ENCODE measurements around the gene NUP50.
"Not testable (repeated sequence)": the region's sequence is repeated elsewhere in the genome, so short reads cannot be mapped to it uniquely, and the experiment has no call there.

The NUP50 gene

GRCh38 chr22:45159652-45160462, 3.9 kb upstream of the NUP50 start:
- DNase-seq (ENCODE audit: low read depth), result no peak

DNA sequence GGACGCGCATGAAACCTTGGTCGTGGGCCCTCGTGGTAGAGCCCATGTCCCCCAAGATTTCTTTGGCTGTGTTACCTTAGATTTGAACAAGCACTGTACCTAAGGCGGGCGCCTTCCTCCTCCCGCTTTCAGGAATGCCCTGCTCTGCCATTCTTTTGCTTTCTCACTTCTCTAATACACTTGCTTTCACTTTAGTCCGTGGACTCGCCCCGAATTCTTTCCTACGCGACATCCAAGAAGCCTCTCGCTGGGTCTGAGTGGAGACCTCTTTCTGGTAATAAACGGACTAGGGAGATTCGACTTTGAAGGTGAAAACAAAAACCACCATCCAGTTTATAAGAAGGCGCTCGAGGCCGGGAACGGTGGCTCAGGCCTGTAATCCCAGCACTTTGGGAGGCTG, 1.2 kb upstream of the NUP50 start:
- DNase-seq (ENCODE audit: low read depth), result no peak

DNA sequence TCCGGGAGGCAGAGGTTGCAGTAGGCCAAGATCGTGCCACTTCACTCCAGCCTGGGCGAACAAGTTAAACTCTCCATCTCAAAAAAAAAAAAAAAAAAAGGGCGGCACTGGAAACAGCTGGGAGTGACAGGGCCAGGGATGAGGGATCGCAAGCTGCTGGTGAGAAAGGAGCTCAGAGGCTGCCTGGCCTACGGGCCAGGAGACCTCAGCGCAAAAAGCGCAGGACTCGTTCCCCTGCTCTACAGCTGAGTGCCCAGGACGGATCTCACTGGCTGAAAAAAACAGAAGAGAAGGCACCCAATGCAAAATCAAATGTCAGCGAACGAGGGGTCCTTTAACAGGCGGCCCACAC, 650 bp upstream of the NUP50 start:
- DNase-seq (ENCODE audit: low read depth), result no peak

- no peak for DNase-seq (ENCODE audit: low read depth)
Measured at GRCh38 chr22:45164270-45165088, 754 bp downstream of the NUP50 start.

DNA sequence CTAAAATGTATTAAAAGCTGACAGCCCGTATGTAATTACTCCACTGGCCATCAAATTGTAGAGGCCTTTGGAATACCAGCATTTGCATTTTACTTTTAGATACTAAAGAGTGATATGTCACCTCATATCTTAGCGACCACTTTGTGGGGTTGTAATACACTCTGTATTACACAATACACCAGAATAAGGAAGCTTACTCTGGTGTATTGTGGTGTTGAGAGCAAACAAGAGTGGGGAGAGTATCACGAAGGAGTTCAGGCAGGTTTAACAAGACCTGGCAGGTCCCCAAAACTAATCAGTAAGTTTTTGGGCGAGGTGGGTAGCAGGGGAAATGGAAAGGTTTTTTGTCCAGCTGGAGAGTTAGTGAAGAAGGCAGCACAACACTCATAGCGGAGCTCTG, 3.2 kb downstream of the NUP50 start:
- DNase-seq (ENCODE audit: low read depth), result no peak

DNA sequence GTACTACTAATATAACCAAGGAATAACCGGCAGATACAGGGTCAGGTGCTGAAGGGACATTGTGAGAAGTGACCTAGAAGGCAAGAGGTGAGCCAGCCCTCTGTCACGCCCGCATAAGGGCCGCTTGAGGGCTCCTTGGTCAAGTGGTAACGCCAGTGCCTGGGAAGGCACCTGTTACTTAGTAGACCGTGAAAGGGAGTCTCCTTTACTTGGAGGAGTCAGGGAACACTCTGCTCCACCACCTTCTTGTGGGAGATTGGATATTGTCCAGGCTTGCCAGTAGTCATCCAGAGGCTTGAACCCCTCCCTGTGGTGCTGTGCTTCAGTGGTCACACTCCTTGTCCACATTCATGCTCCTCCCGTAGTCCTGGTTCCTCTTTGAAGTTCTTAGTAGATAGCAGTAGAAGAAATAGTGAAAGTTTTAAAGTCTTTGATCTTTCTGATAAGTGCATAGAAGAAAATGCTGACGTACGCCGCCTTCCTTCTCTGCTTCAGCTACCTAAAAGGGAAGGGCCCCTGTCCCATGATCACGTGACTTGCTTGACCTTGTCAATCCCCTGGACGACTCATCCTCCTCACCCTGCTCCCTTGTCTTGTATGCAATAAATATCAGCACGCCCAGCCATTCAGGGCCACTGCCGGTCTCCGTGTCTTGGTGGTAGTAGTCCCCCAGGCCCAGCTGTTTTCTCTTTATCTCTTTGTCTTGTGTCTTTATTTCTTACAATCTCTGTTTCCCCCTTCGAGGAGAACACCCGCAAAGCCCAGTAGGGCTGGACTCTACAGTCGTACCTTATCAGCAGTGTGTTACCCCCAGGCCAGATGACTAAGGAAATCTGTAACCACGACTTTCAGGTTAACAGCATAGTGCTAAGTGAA, 6.1 kb downstream of the NUP50 start:
- no peak for DNase-seq (ENCODE audit: low read depth)

DNA sequence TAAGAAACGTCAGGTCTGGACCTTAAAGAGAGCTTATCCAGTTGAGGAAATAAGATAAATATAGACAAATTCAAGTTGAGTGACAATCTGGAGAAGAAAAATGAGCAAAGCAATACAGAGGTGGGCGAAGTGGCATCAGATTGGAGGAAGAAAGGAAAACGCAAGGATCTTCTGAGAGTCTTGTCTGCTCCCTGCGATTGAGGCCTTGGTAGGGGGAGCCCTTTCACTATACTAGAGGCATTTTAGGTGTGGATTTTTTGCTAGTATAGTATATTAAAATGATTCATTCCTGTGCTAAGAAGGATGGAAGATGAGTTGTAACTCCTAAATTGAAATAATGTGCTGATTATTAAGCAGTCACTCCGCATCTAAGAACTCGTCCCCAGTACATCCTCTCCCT, 8.1 kb downstream of the NUP50 start:
- DNase-seq (ENCODE audit: low read depth), result no peak

- no peak for DNase-seq (ENCODE audit: low read depth)
Measured at GRCh38 chr22:45172881-45173585, 9.3 kb downstream of the NUP50 start.

GRCh38 chr22:45179276-45180049, 15.7 kb downstream of the NUP50 start:
- DNase-seq (ENCODE audit: low read depth), result no peak

- DNase-seq (ENCODE audit: low read depth), result no peak
Measured at GRCh38 chr22:45180146-45180679, 16.5 kb downstream of the NUP50 start.

- no peak for DNase-seq (ENCODE audit: low read depth)
Measured at GRCh38 chr22:45181240-45181639, 17.5 kb downstream of the NUP50 start.

DNA sequence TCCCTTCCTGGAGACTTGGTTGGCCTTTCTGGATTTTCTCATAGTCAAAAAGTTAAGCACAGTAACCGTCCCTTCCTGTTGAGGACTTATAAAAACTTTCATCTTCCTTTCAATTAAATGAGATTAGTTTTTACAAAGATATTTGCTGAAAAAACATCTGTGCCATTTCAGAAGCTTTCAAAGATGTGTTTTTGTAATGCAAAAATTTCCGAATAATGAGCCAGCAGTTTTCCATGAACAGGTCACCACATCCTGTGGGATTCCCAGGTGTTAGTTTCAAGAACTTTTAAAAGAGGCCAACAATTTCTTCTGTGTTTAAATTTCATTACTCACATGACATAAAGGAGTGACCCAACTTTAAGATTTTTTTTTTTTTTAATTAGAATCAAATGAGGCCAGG, 18.0 kb downstream of the NUP50 start:
- no peak for DNase-seq (ENCODE audit: low read depth)

DNA sequence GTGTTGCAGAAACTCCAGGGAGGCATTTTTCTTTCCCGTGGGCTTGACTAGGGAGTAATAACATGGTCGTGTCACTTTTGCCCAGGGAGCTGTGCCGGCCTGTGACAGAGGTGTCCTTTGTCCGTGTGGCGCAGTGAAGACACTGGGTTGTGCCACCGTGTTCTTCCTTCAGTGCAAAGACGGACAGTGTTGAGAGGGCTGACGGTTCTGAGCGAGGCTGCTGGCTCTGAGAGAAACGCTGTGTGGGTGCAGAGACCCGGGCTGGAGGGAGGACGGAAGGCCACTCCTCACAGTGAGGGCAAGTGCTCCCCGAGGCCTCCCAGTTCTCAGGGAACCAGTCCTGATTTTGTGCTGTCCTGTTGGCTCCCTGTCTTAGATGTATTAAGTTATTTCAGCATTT, 20.2 kb downstream of the NUP50 start:
- no peak for DNase-seq (ENCODE audit: low read depth)

DNA sequence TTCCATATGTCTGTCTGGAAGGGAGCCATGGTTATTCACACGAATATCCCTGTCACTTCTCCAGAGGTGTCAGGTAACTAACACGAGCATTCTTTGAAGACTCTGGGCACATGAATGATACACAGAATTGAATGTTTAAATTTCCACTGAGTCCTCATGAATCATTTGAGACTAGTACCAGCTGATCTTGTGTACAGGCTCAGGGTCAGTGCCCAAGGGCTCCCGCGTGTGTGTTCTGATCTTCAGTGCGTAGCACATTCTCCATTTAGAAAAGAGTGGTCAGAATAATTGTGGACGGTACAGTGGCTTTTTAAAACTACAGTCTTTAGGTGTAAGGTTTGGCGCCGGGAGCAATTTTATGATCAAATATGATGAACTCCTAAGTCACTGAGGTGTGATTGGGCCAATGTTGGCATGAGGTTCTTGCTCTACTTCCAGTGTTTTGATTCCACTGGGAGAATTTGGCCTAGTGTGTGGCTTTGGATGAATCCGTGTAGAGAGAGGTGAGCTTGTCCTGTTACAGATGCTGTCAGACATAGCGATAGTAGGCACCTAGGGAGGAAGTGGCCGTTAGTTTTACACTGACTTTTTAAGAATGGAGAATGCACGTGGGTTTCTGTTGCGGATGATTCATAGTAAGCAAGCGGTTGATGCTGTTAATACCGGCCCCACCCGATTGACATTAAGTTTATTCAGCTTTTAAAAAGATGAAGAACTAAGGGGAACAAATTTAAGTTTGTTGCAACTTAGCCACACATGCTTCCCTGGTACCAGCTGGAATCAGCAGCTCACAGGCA, 22.2 kb downstream of the NUP50 start:
- no peak for DNase-seq (ENCODE audit: low read depth)

DNA sequence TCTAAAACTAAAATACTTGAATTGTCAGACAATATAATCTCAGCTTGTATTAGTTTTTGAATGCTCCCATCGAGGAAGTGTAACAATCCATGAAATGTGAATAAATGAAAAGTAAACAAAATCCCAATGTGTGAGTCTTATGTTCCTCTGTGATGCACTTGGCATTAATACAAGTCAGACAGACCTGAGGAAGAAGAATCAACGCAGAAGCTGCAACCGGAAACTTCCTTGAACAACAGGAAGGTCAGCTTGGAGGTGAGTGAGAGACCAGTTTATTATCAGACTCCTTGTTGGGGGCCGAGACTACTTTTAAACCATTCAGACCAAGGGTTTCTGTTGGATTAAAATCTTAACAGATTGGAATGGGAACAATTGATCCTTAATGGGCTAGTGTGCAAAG, 24.2 kb downstream of the NUP50 start:
- DNase-seq (ENCODE audit: low read depth), result no peak

DNA sequence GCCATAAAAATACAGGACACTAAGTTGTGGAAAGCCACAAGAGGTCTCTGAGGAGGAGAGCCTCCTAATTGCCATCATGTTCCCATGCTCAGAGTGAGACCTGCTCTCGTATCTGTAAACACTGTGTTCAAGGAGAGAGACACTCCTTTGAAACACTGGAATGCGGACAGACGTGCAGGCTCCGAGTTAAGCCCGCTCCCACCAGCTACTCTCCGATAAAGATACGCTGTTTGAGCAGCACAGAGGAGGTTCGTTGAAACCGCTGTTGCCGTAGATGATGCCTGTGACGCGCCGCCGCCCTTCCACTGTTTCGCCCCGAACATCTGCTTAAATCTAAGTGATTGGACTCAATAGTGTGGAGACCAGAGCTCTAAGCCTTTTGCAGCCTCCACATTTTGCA, 25.1 kb downstream of the NUP50 start:
- DNase-seq (ENCODE audit: low read depth), result no peak

DNA sequence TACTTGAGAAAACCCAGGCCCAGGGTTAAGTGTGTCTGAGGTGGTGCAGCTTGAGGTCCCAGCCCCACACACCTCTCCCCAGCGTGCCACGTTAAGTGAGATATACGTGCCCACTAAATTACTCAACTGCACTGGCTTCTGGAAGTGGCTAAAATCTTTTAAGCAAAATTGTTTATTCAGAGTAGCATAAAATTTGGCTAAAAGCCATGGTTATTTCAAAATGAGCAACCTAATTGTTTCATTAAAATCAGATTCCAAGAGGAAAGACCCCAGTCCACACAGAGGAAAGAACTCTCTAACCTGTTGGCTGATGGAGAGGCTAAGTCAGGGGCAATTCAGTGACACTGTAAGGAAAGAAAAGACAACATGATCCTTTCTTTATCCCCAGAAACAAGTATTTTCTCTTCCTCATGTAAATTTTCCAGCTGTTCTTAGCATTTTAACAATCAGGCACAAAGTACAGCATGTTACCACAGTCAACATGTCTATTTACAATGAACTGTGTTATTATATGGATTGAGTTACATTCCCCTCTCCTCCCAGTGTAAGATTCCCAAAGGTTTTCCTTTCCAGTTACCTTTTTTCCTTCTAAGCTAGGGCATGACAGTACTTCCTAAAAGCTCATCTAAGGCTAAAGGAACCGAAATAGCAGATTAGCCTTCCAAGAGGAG, 26.6 kb downstream of the NUP50 start:
- DNase-seq (ENCODE audit: low read depth), result no peak

GRCh38 chr22:45191746-45192145, 28.0 kb downstream of the NUP50 start:
- DNase-seq (ENCODE audit: low read depth), result not testable (repeated sequence)

DNA sequence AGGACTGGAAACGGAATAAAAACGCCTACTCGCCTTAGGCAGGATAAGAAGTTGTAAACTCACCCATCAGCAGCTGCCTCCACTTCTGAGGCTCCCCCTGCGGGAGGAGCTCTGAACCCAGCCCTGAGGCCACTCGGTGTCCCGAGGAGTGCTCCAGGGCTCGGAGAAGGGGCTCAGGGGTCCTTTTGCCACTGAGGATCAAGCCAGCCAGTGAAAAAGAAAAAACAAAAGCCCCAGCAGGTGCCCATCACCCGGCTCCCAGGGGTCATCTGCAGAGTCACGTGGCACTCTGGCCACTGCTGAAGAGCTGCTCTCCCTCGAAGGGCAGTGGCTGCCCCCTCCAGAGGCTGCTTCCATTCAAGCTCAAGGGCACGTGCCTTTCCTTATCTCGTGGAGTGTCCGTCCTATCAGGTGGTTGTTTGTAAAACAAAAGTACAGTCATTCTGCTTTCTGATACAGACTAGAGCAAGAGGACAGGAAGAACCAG, 29.0 kb downstream of the NUP50 start:
- DNase-seq (ENCODE audit: low read depth), result no peak
